OCI-LY3 (cell line): Measurements from ENCODE around the gene MFNG.

Source experiments
- EZH2phosphoT487 ChIP-seq: fragments of 200-600 bp; shearing (Covaris generic); IDR thresholded peaks from 2 replicates; pipeline ENCODE4 v1.6.1; 2018; ENCODE audit warnings: antibody characterized with exemption, mixed run types, low read depth
- TF ChIP-seq, protein P1 (sequence below): fragments of 200-600, 300-600 bp; sonication (generic); IDR thresholded peaks from 2 replicates; pipeline ENCODE4 v1.5.1; 2014; ENCODE audit warnings: antibody characterized with exemption, low read length, low read depth

DNA sequence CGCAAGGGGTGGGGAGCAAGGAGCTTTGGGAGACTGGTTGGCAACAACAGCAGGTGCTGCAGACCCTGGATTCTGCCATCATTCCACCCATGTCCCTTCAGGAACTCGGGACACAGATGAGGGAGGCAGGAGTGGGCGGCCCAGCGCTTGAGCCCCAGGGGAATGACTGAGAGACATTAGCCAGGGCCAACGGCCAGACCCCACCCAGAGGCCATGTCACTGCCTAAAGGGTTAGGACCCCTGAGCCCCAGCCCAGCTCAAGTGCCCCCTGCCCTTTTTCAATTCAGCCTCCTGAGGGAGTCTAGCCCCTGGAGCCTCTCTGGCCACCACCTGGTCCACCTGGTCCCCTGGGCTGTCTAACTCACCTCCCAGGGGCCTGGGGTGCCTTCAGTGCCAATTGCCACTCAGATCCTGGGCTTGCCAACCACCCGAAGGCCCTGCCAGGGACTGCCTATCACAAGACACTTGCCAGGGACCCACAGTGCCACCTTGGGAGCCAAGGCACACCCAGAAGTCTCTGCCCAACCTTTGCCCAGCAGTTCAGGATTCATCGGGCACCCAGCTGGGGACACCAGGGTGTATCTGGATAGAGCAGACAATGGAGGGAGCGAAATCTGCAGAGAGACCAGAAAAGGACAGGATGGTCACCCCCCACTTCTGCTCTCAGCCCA is 16.6 kb downstream of the MFNG start:
- TF ChIP-seq, protein P1, sequence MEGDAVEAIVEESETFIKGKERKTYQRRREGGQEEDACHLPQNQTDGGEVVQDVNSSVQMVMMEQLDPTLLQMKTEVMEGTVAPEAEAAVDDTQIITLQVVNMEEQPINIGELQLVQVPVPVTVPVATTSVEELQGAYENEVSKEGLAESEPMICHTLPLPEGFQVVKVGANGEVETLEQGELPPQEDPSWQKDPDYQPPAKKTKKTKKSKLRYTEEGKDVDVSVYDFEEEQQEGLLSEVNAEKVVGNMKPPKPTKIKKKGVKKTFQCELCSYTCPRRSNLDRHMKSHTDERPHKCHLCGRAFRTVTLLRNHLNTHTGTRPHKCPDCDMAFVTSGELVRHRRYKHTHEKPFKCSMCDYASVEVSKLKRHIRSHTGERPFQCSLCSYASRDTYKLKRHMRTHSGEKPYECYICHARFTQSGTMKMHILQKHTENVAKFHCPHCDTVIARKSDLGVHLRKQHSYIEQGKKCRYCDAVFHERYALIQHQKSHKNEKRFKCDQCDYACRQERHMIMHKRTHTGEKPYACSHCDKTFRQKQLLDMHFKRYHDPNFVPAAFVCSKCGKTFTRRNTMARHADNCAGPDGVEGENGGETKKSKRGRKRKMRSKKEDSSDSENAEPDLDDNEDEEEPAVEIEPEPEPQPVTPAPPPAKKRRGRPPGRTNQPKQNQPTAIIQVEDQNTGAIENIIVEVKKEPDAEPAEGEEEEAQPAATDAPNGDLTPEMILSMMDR, result no peak
- TF ChIP-seq EZH2phosphoT487, result no peak
